Colonic mucosa (tissue), 4 donors: Measurements from ENCODE around the gene ZP4. TPM values are rescaled to one million over a fixed set of nuclear protein-coding genes. Genes with fewer than 3 reads are reported as not detected.

Experiments used
- DNase-seq: peaks from one replicate; pipeline ENCODE4 v3.0.0-alpha.2; 2020
- H3K27ac ChIP-seq: fragments of 200-600 bp; one replicate; pipeline ENCODE4 v1.8.0; 2021
- H3K27me3 ChIP-seq: fragments of 200-600 bp; one replicate; pipeline ENCODE4 v1.8.0; 2021
- H3K36me3 ChIP-seq: fragments of 200-600 bp; one replicate; pipeline ENCODE4 v1.8.0; 2021
- H3K4me1 ChIP-seq: fragments of 200-600 bp; one replicate; pipeline ENCODE4 v1.8.0; 2021; ENCODE audit warnings: mild to moderate bottlenecking
- H3K4me3 ChIP-seq: fragments of 200-600 bp; one replicate; pipeline ENCODE4 v1.8.0; 2021
- H3K9ac ChIP-seq, 2 donors: one replicate each; pipeline ENCODE4 v1.7.0; 2013; ENCODE audit warnings: control low read depth in 2 of 2, low read depth in 2 of 2, low read length in 2 of 2
- H3K9me3 ChIP-seq: fragments of 200-600 bp; one replicate; pipeline ENCODE4 v1.8.0; 2021
- CTCF ChIP-seq: fragments of 200-600 bp; IDR thresholded peaks from one replicate; pipeline ENCODE4 v1.8.0; 2022; ENCODE audit warnings: antibody characterized with exemption, mild to moderate bottlenecking
- intact Hi-C: fragments of 100-400 bp; cut with DNase I; formaldehyde crosslinking; loops from one replicate; pipeline ENCODE4 v1.14.1; 2022
- total RNA-seq, 2 donors: library from RNA; stranded (reverse); fragmentation: NEBNext Ultra II Directional in 1 of 2; extraction: Animal tissue kit (Norgen Biotek cat#: 25700) in 1 of 2; gene quantifications; one replicate each; pipeline ENCODE4 v1.2.1, GENCODE V29; 2021
- donor health status: healthy.
- donor health status: DM: no; HTN: no; CAD: no.
- donor health status: DM: no; HTN: no; CAD: no.

The ZP4 gene
- total RNA-seq, 2 donors from 2014 or later: not detected

GRCh38 chr1:237838320-237838719, 52.4 kb downstream of the ZP4 start:
- no peak overlapping the region for H3K27ac ChIP-seq
- no peak overlapping the region for H3K9ac ChIP-seq
- no peaks in the 10 kb centered on the region for H3K36me3 ChIP-seq
- no peak for DNase-seq
- H3K4me1 ChIP-seq: no peaks in the 10 kb centered on the region
- no peaks in the 10 kb centered on the region for H3K9me3 ChIP-seq
- intact Hi-C loops: no loop called here
- no peak for TF ChIP-seq CTCF
- H3K27me3 ChIP-seq: no peaks in the 10 kb centered on the region
- no peak overlapping the region for H3K4me3 ChIP-seq

GRCh38 chr1:237834461-237834860, 56.3 kb downstream of the ZP4 start:
- Histone ChIP-seq H3K27me3 (no peaks in the 10 kb centered on the region), H3K9me3 (no peaks in the 10 kb centered on the region), H3K9ac (no peak overlapping the region), H3K36me3 (no peaks in the 10 kb centered on the region), H3K4me3 (no peak overlapping the region), H3K4me1 (no peaks in the 10 kb centered on the region), H3K27ac (no peak overlapping the region)
- DNase-seq: no peak
- intact Hi-C loops: no loop called here
- no peak for TF ChIP-seq CTCF

GRCh38 chr1:237834048-237834447, 56.7 kb downstream of the ZP4 start:
- Histone ChIP-seq H3K4me3 (no peak overlapping the region), H3K27me3 (no peaks in the 10 kb centered on the region), H3K27ac (no peak overlapping the region), H3K9ac (no peak overlapping the region), H3K9me3 (no peaks in the 10 kb centered on the region), H3K36me3 (no peaks in the 10 kb centered on the region), H3K4me1 (no peaks in the 10 kb centered on the region)
- intact Hi-C loops: no loop called here
- TF ChIP-seq CTCF: no peak
- no peak for DNase-seq

GRCh38 chr1:237832858-237833257, 57.9 kb downstream of the ZP4 start:
- H3K9me3 ChIP-seq: no peaks in the 10 kb centered on the region
- no peaks in the 10 kb centered on the region for H3K36me3 ChIP-seq
- no peak for DNase-seq
- H3K27ac ChIP-seq: no peak overlapping the region
- H3K27me3 ChIP-seq: no peaks in the 10 kb centered on the region
- no peak overlapping the region for H3K9ac ChIP-seq
- no peak overlapping the region for H3K4me3 ChIP-seq
- no peak for TF ChIP-seq CTCF
- no peaks in the 10 kb centered on the region for H3K4me1 ChIP-seq
- intact Hi-C loops: no loop called here
